RWPE2 (cell line): ENCODE data around the gene TMEM221.

ENCODE experiments used
- ATAC-seq: fragments of 200-7000 bp; cut with Tn5 transposase; 3 replicates; pipeline ENCODE4 v1.9.1; 2021; ENCODE audit warnings: low read depth
- DNase-seq: peaks from one replicate; pipeline ENCODE4 v3.0.0-alpha.2; 2020; ENCODE audit warnings: low spot score
- H3K27ac ChIP-seq: fragments of 450-650 bp; 2 replicates; pipeline ENCODE4 v1.5.1; 2017; ENCODE audit warnings: mild to moderate bottlenecking; ENCODE audit not compliant: poor library complexity, severe bottlenecking
- H3K27me3 ChIP-seq: fragments of 250-450 bp; sonication (Bioruptor Pico); 2 replicates; pipeline ENCODE4 v1.5.1; 2021; ENCODE audit warnings: mild to moderate bottlenecking, moderate library complexity; ENCODE audit not compliant: insufficient read depth, poor library complexity, severe bottlenecking
- H3K36me3 ChIP-seq: fragments of 250-450 bp; sonication (Bioruptor Pico); 2 replicates; pipeline ENCODE4 v1.5.1; 2020; ENCODE audit warnings: low read depth, mild to moderate bottlenecking, moderate library complexity
- H3K4me1 ChIP-seq: fragments of 250-450 bp; sonication (Bioruptor Pico); 2 replicates; pipeline ENCODE4 v1.5.1; 2021; ENCODE audit warnings: mild to moderate bottlenecking, moderate library complexity; ENCODE audit not compliant: insufficient read depth, poor library complexity, severe bottlenecking
- H3K4me3 ChIP-seq: fragments of 250-450 bp; sonication (Bioruptor Pico); 2 replicates; pipeline ENCODE4 v1.5.1; 2021; ENCODE audit warnings: mild to moderate bottlenecking, moderate library complexity; ENCODE audit not compliant: severe bottlenecking
- H3K9me3 ChIP-seq: fragments of 250-450 bp; sonication (Bioruptor Pico); 2 replicates; pipeline ENCODE4 v1.5.1; 2021; ENCODE audit warnings: mild to moderate bottlenecking, moderate library complexity; ENCODE audit not compliant: severe bottlenecking
- CTCF ChIP-seq: fragments of 450-650 bp; IDR thresholded peaks from one replicate; pipeline ENCODE4 v1.5.1; 2017; ENCODE audit warnings: mild to moderate bottlenecking, moderate library complexity; ENCODE audit not compliant: poor library complexity, severe bottlenecking

Gene TMEM221

GRCh38 chr19:17411801-17412200, 36.7 kb downstream of the TMEM221 start:
- ATAC-seq (no peak), DNase-seq (no peak)
- H3K4me3 ChIP-seq = no peak overlapping the region
- no peak overlapping the region for H3K27ac ChIP-seq
- no peak for TF ChIP-seq CTCF
- H3K4me1 ChIP-seq = no peaks in the 10 kb centered on the region
- H3K27me3 ChIP-seq = no peaks in the 10 kb centered on the region
- H3K36me3 ChIP-seq = no peaks in the 10 kb centered on the region
- no peaks in the 10 kb centered on the region for H3K9me3 ChIP-seq

- no peak overlapping the region for H3K27ac ChIP-seq
- H3K9me3 ChIP-seq = no peaks in the 10 kb centered on the region
- no peaks in the 10 kb centered on the region for H3K36me3 ChIP-seq
- ATAC-seq (no peak), DNase-seq (no peak)
- H3K27me3 ChIP-seq = no peaks in the 10 kb centered on the region
- no peak overlapping the region for H3K4me3 ChIP-seq
- no peaks in the 10 kb centered on the region for H3K4me1 ChIP-seq
- TF ChIP-seq CTCF = no peak
These were observed 38.5 kb downstream of the TMEM221 start for GRCh38 chr19:17409990-17410389.

- H3K4me3 ChIP-seq = no peak overlapping the region
- H3K27me3 ChIP-seq = no peaks in the 10 kb centered on the region
- no peaks in the 10 kb centered on the region for H3K36me3 ChIP-seq
- no peak for DNase-seq
- no peak for ATAC-seq
- no peaks in the 10 kb centered on the region for H3K4me1 ChIP-seq
- no peaks in the 10 kb centered on the region for H3K9me3 ChIP-seq
- no peak overlapping the region for H3K27ac ChIP-seq
- TF ChIP-seq CTCF = no peak
These were observed 41.6 kb downstream of the TMEM221 start for GRCh38 chr19:17406887-17407196.

- no peak for TF ChIP-seq CTCF
- H3K27me3 ChIP-seq = no peaks in the 10 kb centered on the region
- H3K4me1 ChIP-seq = no peaks in the 10 kb centered on the region
- H3K36me3 ChIP-seq = no peaks in the 10 kb centered on the region
- no peaks in the 10 kb centered on the region for H3K9me3 ChIP-seq
- DNase-seq (no peak), ATAC-seq (no peak)
- peak overlapping the region; percentile 30 for H3K27ac ChIP-seq
- peak overlapping the region; percentile 29 for H3K4me3 ChIP-seq
These were observed 42.2 kb downstream of the TMEM221 start for GRCh38 chr19:17406046-17406886.
